Liver (tissue), 3 donors: ENCODE results near the gene DIAPH2.

Experiments used
- GABPA ChIP-seq, 2 donors: IDR thresholded peaks in 1 of 2; conservative IDR thresholded peaks in 1 of 2; 2 replicates each; pipeline ENCODE4 v1.6.1; 2016; ENCODE audit warnings: antibody characterized with exemption in 2 of 2, mild to moderate bottlenecking in 1 of 2, moderate library complexity in 1 of 2
- RAD21 ChIP-seq, 2 donors: IDR thresholded peaks; 2 replicates each; pipeline ENCODE4 v1.6.1; 2016; ENCODE audit warnings: antibody characterized with exemption in 2 of 2, mild to moderate bottlenecking in 2 of 2
- RXRA ChIP-seq, 2 donors: IDR thresholded peaks; 2 replicates each; pipeline ENCODE4 v1.6.1; 2017 to 2018; ENCODE audit warnings: antibody characterized with exemption in 2 of 2, mild to moderate bottlenecking in 1 of 2
- TAF1 ChIP-seq: conservative IDR thresholded peaks from 2 replicates; pipeline ENCODE4 v1.6.1; 2016; ENCODE audit warnings: antibody characterized with exemption, mild to moderate bottlenecking
- YY1 ChIP-seq: IDR thresholded peaks from 2 replicates; pipeline ENCODE4 v1.6.1; 2016; ENCODE audit warnings: antibody characterized with exemption, mild to moderate bottlenecking
- TF ChIP-seq, protein P1 (sequence below): fragments of 150-350 bp; IDR thresholded peaks from 2 replicates; pipeline ENCODE4 v1.5.1; 2017; ENCODE audit warnings: improper control_type of control experiment, low read depth, low read length; ENCODE audit not compliant: missing input control
- TF ChIP-seq, protein P2 (sequence below): IDR thresholded peaks from 2 replicates; pipeline ENCODE4 v1.6.1; 2016; ENCODE audit warnings: antibody characterized with exemption
- TF ChIP-seq, protein P3 (sequence below): IDR thresholded peaks from 2 replicates; pipeline ENCODE4 v1.6.1; 2016; ENCODE audit warnings: antibody characterized with exemption
- TF ChIP-seq, protein P4 (sequence below): IDR thresholded peaks from 2 replicates; pipeline ENCODE4 v1.6.1; 2016; ENCODE audit warnings: antibody characterized with exemption, mild to moderate bottlenecking
- donor health status: healthy.
- donor health status: healthy.

DNA sequence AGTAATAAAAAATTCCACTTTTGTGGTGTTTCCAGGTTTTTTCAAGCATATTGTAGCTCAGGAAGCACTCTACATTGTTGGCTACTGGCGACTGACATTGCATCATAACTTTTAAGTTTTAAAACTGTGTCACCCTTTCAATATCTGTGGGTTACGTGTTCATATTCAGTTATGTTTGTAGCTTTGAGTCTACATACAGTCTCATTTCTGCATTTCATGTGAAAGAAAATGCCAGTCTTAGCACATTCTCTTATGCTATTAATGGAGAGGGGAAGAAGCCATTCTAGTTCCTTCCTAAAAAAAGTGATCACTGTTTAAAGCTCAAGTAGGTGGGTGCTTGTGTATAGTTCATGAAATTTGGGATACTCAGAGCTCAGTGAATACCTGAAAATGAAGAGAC lies 38.1 kb downstream of the DIAPH2 start:
- TF ChIP-seq, protein P1, sequence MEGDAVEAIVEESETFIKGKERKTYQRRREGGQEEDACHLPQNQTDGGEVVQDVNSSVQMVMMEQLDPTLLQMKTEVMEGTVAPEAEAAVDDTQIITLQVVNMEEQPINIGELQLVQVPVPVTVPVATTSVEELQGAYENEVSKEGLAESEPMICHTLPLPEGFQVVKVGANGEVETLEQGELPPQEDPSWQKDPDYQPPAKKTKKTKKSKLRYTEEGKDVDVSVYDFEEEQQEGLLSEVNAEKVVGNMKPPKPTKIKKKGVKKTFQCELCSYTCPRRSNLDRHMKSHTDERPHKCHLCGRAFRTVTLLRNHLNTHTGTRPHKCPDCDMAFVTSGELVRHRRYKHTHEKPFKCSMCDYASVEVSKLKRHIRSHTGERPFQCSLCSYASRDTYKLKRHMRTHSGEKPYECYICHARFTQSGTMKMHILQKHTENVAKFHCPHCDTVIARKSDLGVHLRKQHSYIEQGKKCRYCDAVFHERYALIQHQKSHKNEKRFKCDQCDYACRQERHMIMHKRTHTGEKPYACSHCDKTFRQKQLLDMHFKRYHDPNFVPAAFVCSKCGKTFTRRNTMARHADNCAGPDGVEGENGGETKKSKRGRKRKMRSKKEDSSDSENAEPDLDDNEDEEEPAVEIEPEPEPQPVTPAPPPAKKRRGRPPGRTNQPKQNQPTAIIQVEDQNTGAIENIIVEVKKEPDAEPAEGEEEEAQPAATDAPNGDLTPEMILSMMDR: no peak
- TF ChIP-seq, protein P2, sequence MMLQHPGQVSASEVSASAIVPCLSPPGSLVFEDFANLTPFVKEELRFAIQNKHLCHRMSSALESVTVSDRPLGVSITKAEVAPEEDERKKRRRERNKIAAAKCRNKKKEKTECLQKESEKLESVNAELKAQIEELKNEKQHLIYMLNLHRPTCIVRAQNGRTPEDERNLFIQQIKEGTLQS: no peak
- TF ChIP-seq, protein P3, sequence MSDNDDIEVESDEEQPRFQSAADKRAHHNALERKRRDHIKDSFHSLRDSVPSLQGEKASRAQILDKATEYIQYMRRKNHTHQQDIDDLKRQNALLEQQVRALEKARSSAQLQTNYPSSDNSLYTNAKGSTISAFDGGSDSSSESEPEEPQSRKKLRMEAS: no peak
- TF ChIP-seq YY1 (no peak), RAD21 (IDR thresholded peaks at IDR 0.05) (no peak), GABPA (IDR thresholded peaks at IDR 0.05 in 1 of 2, conservative IDR thresholded peaks at IDR 0.05 in 1 of 2) (no peak), RXRA (IDR thresholded peaks at IDR 0.05) (no peak), TAF1 (no peak)
- TF ChIP-seq, protein P4, sequence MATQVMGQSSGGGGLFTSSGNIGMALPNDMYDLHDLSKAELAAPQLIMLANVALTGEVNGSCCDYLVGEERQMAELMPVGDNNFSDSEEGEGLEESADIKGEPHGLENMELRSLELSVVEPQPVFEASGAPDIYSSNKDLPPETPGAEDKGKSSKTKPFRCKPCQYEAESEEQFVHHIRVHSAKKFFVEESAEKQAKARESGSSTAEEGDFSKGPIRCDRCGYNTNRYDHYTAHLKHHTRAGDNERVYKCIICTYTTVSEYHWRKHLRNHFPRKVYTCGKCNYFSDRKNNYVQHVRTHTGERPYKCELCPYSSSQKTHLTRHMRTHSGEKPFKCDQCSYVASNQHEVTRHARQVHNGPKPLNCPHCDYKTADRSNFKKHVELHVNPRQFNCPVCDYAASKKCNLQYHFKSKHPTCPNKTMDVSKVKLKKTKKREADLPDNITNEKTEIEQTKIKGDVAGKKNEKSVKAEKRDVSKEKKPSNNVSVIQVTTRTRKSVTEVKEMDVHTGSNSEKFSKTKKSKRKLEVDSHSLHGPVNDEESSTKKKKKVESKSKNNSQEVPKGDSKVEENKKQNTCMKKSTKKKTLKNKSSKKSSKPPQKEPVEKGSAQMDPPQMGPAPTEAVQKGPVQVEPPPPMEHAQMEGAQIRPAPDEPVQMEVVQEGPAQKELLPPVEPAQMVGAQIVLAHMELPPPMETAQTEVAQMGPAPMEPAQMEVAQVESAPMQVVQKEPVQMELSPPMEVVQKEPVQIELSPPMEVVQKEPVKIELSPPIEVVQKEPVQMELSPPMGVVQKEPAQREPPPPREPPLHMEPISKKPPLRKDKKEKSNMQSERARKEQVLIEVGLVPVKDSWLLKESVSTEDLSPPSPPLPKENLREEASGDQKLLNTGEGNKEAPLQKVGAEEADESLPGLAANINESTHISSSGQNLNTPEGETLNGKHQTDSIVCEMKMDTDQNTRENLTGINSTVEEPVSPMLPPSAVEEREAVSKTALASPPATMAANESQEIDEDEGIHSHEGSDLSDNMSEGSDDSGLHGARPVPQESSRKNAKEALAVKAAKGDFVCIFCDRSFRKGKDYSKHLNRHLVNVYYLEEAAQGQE: no peak
